ENCODE results near the gene CCDC74A. TPM values are rescaled to one million over a fixed set of nuclear protein-coding genes. Genes with fewer than 3 reads are reported as not detected.
"Not testable (repeated sequence)": the region's sequence is repeated elsewhere in the genome, so short reads cannot be mapped to it uniquely, and the experiment has no call there.

Gene CCDC74A
- 7.8 and 18.6 TPM in 2 replicates for total RNA-seq (2014; rRNA removed; shearing (Covaris generic); ENCODE audit: low replicate concordance)

- peak within 1 kb of the TSS; percentile 65 for H3K4me3 ChIP-seq (ENCODE audit: low read length)
- not testable (repeated sequence) for H3K9me2 ChIP-seq (replicated peaks; ENCODE audit: insufficient read depth, low read length); H3K9me3 ChIP-seq (ENCODE audit: low read length); H4K20me1 ChIP-seq (ENCODE audit: insufficient read depth, low read depth, low read length); H3K4me1 ChIP-seq (ENCODE audit: low read length); H3K27me3 ChIP-seq (ENCODE audit: low read length); H3K27ac ChIP-seq (ENCODE audit: low read length); H3K79me2 ChIP-seq (ENCODE audit: low read length); H3K36me3 ChIP-seq (ENCODE audit: insufficient read depth, low read length)
- H3K9ac ChIP-seq (ENCODE audit: low read length), result peak within 1 kb of the TSS; percentile 70
- DNase-seq, result peak; percentile 89
- H2AFZ ChIP-seq (ENCODE audit: low read length), result peak within 1 kb of the TSS; percentile 91
- peak within 1 kb of the TSS; percentile 75 for H3K4me2 ChIP-seq (ENCODE audit: low read depth, low read length, poor library complexity, severe bottlenecking)
Measured at GRCh38 chr2:131527131-131528001, at the start of gene CCDC74A. Gene CCDC74A, plus strand, starts transcription at chr2:131527888. Its CDS starts 83 bp downstream, at chr2:131527971.

GRCh38 chr2:131478074-131478849 is 49.4 kb upstream of the CCDC74A start:
- peak; percentile 20 for DNase-seq
- not testable (repeated sequence) for H3K4me2 ChIP-seq (ENCODE audit: low read depth, low read length, poor library complexity, severe bottlenecking); H3K36me3 ChIP-seq (ENCODE audit: insufficient read depth, low read length); H3K4me1 ChIP-seq (ENCODE audit: low read length); H3K27ac ChIP-seq (ENCODE audit: low read length); H3K9ac ChIP-seq (ENCODE audit: low read length); H3K4me3 ChIP-seq (ENCODE audit: low read length); H4K20me1 ChIP-seq (ENCODE audit: insufficient read depth, low read depth, low read length); H3K9me2 ChIP-seq (replicated peaks; ENCODE audit: insufficient read depth, low read length); H3K27me3 ChIP-seq (ENCODE audit: low read length); H2AFZ ChIP-seq (ENCODE audit: low read length); H3K79me2 ChIP-seq (ENCODE audit: low read length); H3K9me3 ChIP-seq (ENCODE audit: low read length)

GRCh38 chr2:131478850-131479461 is 48.7 kb upstream of the CCDC74A start:
- H3K4me3 ChIP-seq (ENCODE audit: low read length); H3K9me2 ChIP-seq (replicated peaks; ENCODE audit: insufficient read depth, low read length); H3K27me3 ChIP-seq (ENCODE audit: low read length); H3K4me2 ChIP-seq (ENCODE audit: low read depth, low read length, poor library complexity, severe bottlenecking); H3K79me2 ChIP-seq (ENCODE audit: low read length); H3K27ac ChIP-seq (ENCODE audit: low read length); H3K9ac ChIP-seq (ENCODE audit: low read length); H3K9me3 ChIP-seq (ENCODE audit: low read length); H2AFZ ChIP-seq (ENCODE audit: low read length); H3K4me1 ChIP-seq (ENCODE audit: low read length); H4K20me1 ChIP-seq (ENCODE audit: insufficient read depth, low read depth, low read length); H3K36me3 ChIP-seq (ENCODE audit: insufficient read depth, low read length): not testable (repeated sequence)
- peak; percentile 19 for DNase-seq

- not testable (repeated sequence) for H3K9ac ChIP-seq (ENCODE audit: low read length); H3K9me2 ChIP-seq (replicated peaks; ENCODE audit: insufficient read depth, low read length); H3K79me2 ChIP-seq (ENCODE audit: low read length); H3K27me3 ChIP-seq (ENCODE audit: low read length); H4K20me1 ChIP-seq (ENCODE audit: insufficient read depth, low read depth, low read length); H3K4me2 ChIP-seq (ENCODE audit: low read depth, low read length, poor library complexity, severe bottlenecking); H3K27ac ChIP-seq (ENCODE audit: low read length); H2AFZ ChIP-seq (ENCODE audit: low read length); H3K36me3 ChIP-seq (ENCODE audit: insufficient read depth, low read length); H3K4me1 ChIP-seq (ENCODE audit: low read length); H3K4me3 ChIP-seq (ENCODE audit: low read length); DNase-seq; H3K9me3 ChIP-seq (ENCODE audit: low read length)
Measured at GRCh38 chr2:131480351-131480750, 47.3 kb upstream of the CCDC74A start.

GRCh38 chr2:131482506-131483155 is 45.1 kb upstream of the CCDC74A start:
- H3K79me2 ChIP-seq (ENCODE audit: low read length); DNase-seq; H3K4me2 ChIP-seq (ENCODE audit: low read depth, low read length, poor library complexity, severe bottlenecking); H3K27me3 ChIP-seq (ENCODE audit: low read length); H3K9me2 ChIP-seq (replicated peaks; ENCODE audit: insufficient read depth, low read length); H3K36me3 ChIP-seq (ENCODE audit: insufficient read depth, low read length); H3K9me3 ChIP-seq (ENCODE audit: low read length); H3K9ac ChIP-seq (ENCODE audit: low read length); H3K4me3 ChIP-seq (ENCODE audit: low read length); H2AFZ ChIP-seq (ENCODE audit: low read length); H3K27ac ChIP-seq (ENCODE audit: low read length); H3K4me1 ChIP-seq (ENCODE audit: low read length); H4K20me1 ChIP-seq (ENCODE audit: insufficient read depth, low read depth, low read length): not testable (repeated sequence)

GRCh38 chr2:131483981-131484820 is 43.5 kb upstream of the CCDC74A start:
- not testable (repeated sequence) for H3K4me3 ChIP-seq (ENCODE audit: low read length); H2AFZ ChIP-seq (ENCODE audit: low read length); H4K20me1 ChIP-seq (ENCODE audit: insufficient read depth, low read depth, low read length); H3K36me3 ChIP-seq (ENCODE audit: insufficient read depth, low read length); DNase-seq; H3K9me3 ChIP-seq (ENCODE audit: low read length); H3K4me2 ChIP-seq (ENCODE audit: low read depth, low read length, poor library complexity, severe bottlenecking); H3K4me1 ChIP-seq (ENCODE audit: low read length); H3K9ac ChIP-seq (ENCODE audit: low read length); H3K27me3 ChIP-seq (ENCODE audit: low read length); H3K9me2 ChIP-seq (replicated peaks; ENCODE audit: insufficient read depth, low read length); H3K27ac ChIP-seq (ENCODE audit: low read length)
- H3K79me2 ChIP-seq (ENCODE audit: low read length), result peaks cover 18% of the 10 kb centered on the region

GRCh38 chr2:131484906-131485460 is 42.7 kb upstream of the CCDC74A start:
- not testable (repeated sequence) for H3K27ac ChIP-seq (ENCODE audit: low read length); H3K4me2 ChIP-seq (ENCODE audit: low read depth, low read length, poor library complexity, severe bottlenecking); H3K9ac ChIP-seq (ENCODE audit: low read length); H4K20me1 ChIP-seq (ENCODE audit: insufficient read depth, low read depth, low read length); H3K4me1 ChIP-seq (ENCODE audit: low read length); H2AFZ ChIP-seq (ENCODE audit: low read length); H3K9me3 ChIP-seq (ENCODE audit: low read length); H3K9me2 ChIP-seq (replicated peaks; ENCODE audit: insufficient read depth, low read length); H3K4me3 ChIP-seq (ENCODE audit: low read length); H3K27me3 ChIP-seq (ENCODE audit: low read length); DNase-seq; H3K36me3 ChIP-seq (ENCODE audit: insufficient read depth, low read length)
- peaks cover 23% of the 10 kb centered on the region for H3K79me2 ChIP-seq (ENCODE audit: low read length)

Measured in Karpas-422 (cell line).